UCSD-AML1 (cell line): Measurements from ENCODE around the gene CDX1.

ENCODE experiments used
- DNase-seq: peaks from one replicate; lab custom pipeline; 2025; ENCODE audit not compliant: unreplicated experiment; lab: John Stamatoyannopoulos, UW

CDX1 gene

DNA sequence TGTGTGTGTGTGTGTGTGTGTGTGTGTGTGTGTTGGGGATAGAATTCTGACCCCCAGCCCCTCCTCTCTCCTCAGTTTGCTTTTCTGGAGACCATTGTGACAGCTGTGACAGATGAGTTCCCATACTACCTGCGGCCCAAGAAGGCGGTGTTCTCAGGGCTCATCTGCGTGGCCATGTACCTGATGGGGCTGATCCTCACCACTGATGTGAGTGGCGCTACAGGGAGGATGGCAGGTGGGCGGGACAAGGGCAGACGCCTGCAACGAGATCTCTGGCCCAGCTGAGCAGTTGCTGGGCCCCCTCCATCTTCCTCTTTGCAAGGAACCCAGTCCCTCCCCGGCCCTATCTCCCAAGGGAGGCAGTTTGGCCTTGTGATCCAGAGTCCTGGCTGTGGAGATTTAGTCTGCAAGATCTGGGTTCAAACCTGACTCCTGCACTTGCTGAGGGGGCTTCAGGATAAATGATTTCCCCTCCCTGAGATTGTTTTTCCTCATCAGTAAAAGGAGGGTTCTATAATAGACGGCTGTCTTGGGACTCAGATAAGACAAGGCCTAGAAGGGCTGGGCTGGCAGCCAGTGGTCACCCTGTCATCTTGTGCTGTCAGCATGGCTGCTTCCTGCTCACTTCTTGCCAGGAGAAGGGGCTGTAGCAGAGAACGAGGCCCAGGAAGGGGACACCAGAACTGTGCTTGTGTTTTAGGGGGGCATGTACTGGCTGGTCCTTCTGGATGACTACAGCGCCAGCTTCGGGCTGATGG, 37.4 kb downstream of the CDX1 start:
- DNase-seq: no peak

- no peak for DNase-seq
These were observed 38.0 kb downstream of the CDX1 start for GRCh38 chr5:150204590-150204960.

- DNase-seq: no peak
These were observed 39.7 kb downstream of the CDX1 start for GRCh38 chr5:150206098-150206778.

DNA sequence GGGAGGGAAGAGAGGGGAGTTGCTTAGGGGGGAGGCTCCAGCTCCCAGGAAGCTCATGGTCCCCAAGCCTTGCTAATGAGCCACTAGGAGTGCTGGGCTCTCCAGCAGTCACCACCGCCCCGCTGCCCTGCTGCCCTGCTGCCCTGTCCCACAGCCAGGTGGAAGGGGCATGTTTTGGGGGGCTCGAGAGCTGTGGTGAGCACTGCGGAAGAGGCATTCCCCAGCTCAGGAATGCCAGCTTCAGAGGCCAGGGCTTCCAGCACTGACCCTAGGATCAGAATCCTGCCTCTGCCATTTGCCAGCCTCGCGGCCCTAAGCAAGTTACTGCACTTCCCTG, 40.2 kb downstream of the CDX1 start:
- DNase-seq: no peak

DNA sequence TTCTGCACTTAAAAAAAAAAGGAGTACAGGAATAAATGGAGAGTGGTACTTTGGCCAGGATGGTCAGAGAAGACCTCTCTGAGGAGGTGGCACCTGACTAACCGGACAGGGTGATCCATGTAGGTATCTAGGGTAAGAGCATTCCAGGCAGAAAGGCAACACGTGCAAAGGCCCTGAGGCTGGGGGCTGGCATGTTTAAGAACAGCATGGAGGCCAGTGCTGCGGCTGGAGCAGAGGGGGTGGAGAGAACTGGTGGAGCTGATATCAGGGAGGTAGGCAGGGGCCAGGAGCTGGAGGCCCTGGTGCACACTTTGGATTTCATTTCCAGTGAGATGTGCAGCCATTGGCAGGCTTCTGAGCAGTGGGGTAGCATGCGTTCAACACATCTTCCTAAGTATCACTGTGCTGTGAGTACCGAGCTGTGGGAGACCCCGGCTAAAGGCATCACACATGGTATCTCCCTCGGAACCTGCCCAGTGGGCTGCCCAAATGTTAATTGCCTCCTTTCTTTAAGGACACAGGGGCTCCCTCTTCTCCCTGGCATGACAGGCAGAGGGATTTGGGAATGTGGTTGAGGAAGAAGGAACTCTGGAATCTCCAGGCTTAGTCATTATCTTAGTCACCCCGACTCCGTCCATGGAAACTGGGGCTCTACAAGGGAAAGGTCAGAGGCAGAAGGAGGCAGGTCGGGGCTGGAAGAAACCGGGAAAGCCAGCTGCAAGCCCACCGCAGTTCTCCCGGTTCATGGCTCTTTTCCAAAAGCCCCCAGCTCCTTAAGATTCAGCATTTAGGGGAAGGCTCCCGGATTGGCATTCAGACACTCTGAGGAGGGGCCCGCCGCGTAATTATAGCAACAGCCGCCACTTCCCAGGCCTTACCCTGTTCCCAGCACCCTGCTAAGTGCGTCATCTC, 41.9 kb downstream of the CDX1 start:
- no peak for DNase-seq

DNA sequence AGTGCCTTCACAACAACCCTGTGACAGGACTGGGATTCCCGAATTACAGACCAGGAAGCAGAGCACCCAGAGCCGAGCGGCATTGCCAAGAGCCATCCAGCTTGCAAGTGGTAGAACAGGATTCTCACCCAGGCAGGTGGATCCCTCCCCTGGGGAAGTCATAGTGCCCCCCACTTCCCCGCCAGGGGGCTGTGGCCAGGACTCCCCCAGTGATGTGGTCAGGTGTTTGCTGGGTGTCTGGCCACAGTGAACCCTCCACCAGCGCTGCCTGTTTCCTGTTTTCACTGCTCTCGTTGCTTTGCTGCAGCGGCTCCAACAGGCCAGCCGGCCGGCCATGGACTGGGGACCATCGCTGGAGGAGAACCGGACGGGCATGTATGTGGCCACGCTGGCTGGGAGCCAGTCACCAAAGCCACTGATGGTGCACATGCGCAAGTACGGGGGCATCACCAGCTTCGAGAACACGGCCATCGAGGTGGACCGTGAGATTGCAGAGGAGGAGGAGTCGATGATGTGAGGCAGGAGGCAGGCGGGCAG, 42.6 kb downstream of the CDX1 start:
- peak; percentile 82 for DNase-seq

DNA sequence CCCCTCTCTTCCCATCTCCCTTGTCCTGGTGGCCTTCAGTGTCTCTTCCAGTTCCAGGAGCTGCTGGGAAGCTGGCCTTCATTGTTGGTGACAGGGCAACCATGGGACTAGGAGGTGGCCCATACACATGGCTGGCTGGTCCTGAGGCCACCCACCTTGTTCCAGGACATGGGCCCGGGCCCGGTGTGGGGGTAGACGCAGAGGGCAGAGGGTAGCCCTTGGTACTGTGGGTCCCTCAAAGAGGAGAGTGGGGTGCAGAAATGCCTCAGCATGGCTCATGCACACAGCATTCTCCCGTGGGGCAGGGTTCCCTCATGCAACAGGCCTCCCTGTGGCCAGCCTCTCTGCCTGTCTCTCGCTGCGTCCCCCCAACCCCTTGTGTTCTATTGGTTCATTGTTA, 44.1 kb downstream of the CDX1 start:
- DNase-seq: no peak

GRCh38 chr5:150211156-150212030, 44.8 kb downstream of the CDX1 start:
- DNase-seq: no peak

DNA sequence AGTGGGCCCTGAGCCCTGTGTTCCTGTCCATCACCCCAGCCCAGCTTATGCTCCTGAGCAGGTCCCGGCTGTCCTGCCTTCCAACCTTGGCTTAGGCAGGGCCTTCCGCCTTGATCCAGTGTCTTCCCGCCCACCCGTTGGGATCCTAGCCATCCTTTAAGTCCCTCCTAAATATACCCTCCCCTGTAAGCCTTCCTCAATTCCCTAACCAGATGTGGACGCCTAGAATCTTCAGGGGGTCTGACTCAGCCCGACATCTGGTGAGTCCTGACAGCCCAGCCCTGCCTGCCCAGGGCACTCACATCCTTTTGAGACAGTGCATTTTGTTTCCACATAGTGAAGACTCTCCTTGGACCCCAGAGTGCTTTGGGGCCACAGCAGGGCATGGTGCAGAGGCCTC, 47.0 kb downstream of the CDX1 start:
- no peak for DNase-seq

DNA sequence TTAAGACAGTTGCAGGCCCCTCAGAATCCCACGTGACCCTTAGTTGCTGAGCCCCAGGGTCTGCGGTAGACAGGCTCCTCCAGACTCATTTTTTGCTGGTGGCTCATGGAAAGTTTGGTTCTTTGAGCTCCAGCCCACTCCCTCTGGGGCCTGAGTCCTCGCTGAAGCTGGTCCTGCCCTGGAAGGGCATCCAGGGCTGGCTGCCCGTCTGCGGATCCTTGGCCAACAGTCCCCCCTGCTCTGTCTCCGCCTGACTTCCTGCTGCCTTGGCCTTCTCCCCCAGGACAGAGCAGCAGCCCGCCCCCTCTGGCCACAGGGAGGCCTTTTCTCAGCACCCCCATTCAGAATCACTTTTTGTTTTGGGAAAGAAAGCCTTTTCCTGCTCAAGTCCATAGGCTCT, 47.7 kb downstream of the CDX1 start:
- DNase-seq: no peak

DNA sequence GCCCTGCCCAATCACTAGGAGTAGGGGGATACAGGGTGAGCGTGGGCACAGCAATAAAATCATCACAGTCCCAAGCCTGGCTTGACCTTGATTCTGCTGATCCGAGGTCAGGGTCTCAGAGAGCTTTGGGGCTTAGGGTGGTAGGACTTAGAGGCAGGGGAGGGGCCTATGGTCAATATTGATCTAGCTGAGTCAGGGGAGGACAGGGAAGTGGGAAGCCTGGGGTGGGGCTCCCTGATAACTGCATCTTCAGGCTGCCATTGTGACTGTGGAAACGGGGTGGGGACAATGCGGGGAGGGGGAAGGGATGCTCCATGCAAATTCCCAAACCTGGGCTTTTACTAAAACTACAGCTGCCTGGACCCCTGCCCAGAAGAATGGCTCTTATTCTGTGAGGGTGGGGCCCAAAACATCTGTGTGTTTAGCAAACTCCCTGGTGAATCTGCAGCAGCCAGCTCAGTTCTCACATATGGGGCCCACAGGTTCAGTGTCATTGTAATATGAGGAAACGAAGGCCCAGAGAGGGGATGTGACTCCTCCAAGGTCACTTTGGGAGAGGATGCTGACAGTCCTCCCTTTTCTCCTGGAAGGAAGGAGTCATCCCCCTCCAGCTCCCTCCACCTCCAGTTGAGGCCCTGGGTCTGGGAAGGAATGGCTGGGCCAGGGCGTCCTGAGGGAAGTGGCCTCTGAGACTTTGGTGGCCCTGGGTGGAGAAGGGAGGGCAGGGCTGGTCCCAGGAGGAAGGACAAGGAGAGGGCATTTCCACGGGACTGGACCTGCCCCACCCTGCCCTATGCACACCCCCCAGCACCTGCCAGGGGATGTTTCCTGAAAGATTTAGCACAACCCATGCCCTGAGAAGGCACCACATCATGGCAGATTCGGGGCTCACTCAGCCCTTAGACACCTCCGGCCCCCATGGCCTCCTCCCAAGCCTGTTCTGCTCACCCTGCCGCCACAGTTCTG, 49.7 kb downstream of the CDX1 start:
- DNase-seq: no peak

DNA sequence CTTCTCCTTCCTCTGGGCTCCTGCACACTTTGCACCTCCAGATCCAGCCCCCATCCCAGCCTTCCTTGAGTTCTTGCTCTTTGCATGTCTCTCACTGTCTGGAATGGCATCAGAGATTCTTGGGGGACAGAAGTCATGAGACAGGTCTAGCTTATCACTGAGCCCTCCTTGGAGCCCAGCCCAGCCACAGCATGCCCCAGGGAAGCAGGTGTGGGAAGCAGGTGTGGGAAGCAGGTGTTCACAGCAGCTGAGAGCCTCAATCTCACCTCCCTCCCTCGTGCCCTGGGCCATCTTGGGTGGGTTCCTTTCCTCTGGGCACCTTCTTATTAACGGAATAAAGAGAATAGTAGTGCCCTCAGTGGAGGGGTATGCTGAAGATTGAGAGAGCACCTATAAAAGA, 50.5 kb downstream of the CDX1 start:
- no peak for DNase-seq

DNA sequence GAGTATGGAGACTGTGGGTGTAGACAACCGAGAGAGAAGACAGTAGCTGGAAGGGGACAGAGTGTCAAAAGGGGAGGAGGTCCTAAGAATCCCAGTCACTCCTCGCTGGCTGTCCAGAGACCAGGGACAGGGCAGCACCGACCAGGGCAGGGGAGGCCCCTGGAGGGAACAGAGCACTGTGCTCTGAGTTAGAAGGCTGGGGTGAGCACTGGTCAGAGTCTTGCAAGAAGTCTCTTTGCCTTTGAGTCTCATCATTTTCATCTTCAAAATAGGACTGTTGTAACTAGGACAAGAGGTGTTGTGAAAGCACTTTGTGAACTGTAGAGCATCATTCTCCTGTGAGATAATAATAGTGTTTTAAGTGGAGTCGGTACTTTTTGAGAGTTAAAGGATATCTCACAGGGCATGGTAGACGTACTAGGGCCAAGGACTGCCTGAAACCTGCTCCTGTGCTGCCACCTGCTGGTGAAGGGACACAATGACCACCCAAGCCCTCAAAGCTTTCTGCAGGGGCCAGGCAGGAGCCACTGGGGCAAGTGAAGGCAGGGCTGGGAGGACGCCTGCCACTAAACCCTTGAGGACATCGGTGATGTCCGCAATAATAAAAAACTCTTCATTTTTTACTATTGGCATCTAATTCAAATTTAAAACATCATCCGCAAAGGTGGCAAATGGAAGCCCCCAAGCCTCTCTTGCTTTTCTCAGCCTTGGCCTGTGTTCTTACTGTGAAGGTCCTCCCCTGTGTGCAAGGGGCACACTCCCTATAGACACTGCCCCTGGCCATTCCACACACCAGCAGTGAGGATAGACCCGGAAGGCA, 51.5 kb downstream of the CDX1 start:
- peak; percentile 79 for DNase-seq

- DNase-seq: no peak
These were observed 52.1 kb downstream of the CDX1 start for GRCh38 chr5:150218693-150219035.

GRCh38 chr5:150219142-150219541, 52.6 kb downstream of the CDX1 start:
- no peak for DNase-seq

DNA sequence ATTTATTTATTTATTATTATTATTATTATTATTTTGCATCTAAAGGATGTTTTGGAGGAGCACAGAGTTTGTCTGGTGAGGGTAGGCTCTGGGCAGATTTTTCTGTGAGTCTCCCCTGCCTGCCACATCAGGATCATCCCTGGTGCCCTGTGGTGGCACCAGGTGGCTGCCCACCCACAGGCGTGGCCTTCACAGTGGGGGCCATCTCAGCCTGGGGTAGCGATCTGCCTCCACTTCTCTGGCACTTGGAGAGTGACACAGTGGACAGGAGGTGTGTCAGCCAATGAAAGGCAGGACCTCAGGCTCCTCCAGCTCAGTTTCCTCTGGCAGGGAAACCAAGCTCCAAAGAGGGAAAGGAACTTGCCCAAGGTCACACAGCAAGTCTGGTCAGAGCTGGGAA, 53.3 kb downstream of the CDX1 start:
- DNase-seq: no peak

- no peak for DNase-seq
These were observed 54.9 kb downstream of the CDX1 start for GRCh38 chr5:150221471-150221870.

GRCh38 chr5:150222906-150223305, 56.3 kb downstream of the CDX1 start:
- no peak for DNase-seq

GRCh38 chr5:150223474-150223873, 56.9 kb downstream of the CDX1 start:
- no peak for DNase-seq
